ENCODE measurements around the gene CD55.

GRCh38 chr1:207331354-207332313 lies 10.2 kb downstream of the CD55 start:
- no peak for TF ChIP-seq CTCF (IDR thresholded peaks at IDR 0.05)
- no peak for TF ChIP-seq EP300 (IDR thresholded peaks at IDR 0.05)
- no peak for TF ChIP-seq POLR2AphosphoS5 (IDR thresholded peaks at IDR 0.05)
- TF ChIP-seq POLR2A (IDR thresholded peaks at IDR 0.05) = no peak
